Measurements from ENCODE around the gene SSBP3.

The SSBP3 gene

DNA sequence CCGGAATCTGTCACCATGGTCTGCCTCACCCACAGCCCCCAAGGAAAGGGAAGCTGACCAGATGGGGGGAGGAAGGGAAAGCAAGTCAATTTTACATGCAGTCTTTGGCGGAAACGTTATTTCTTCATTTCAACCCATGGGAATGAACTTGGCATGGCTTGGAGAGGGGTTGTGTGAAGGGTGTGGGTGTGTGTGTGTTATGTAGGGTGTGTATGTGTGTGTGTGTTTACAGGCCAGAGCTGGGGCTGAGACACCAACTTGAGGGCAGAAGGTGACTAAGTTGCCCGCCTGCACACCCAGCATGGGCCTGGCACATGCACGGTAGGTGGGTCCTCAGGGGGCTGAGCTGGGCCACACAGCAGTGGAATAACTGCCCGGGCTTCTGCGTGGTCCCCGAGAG is 141.1 kb downstream of the SSBP3 start:
- no peak for DNase-seq (ENCODE audit: low read depth)

GRCh38 chr1:54263601-54264226 is 142.5 kb downstream of the SSBP3 start:
- DNase-seq (ENCODE audit: low read depth) = no peak

DNA sequence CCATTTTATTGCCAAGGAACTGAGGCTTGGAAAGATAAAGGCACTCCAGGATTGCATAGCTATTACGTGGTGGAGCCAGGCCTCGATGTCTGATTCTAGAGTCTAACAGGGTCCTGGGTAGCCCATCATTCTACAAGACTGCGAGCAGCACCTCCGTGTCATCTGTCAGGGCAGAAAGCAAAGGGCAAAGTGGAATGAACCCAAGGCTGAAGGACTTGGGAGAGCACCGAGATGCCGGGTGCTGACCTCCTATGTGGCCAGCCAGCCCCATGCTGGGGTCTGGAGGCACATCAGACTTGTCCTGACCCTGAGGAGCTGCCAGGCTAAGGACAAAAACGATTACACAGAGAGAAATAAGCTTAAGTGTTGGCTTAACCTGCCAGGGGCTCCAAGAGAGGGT is 143.9 kb downstream of the SSBP3 start:
- no peak for DNase-seq (ENCODE audit: low read depth)

- DNase-seq (ENCODE audit: low read depth) = no peak
Measured at GRCh38 chr1:54260810-54261209, 145.4 kb downstream of the SSBP3 start.

- no peak for DNase-seq (ENCODE audit: low read depth)
Measured at GRCh38 chr1:54259546-54260140, 146.6 kb downstream of the SSBP3 start.

DNA sequence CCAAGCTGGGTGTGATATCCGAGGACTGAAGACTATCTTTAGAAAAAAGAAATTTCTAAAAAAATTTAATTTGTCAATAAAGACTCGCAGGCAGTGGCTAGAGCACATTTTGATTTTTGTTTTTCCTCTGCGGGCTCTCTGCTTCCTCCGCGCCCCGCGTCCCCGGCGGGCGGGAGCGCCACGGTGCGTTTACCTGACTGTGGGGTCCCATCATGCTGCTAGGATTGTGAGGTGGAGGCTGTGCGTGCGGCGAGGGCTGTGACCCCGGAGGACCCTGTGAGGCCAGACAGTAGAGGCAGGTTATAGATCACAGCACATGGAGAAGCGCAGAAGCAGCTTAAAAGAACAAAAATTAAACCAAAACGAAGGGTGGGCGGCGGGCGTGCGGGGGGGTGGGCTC is 148.3 kb downstream of the SSBP3 start:
- no peak for DNase-seq (ENCODE audit: low read depth)

DNA sequence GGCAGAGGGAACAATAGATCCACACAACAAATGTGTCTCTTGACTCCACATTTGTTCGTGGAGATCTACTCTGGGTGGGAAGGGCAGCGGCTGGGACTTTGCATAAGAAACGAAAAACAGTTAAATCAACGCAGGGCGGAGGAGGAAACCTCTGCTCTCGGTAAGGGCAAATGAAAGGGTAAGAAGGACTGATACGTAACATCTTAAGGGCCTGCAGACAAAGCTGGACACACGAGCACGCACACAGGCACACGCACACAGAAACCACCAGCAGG is 148.9 kb downstream of the SSBP3 start:
- no peak for DNase-seq (ENCODE audit: low read depth)

- no peak for DNase-seq (ENCODE audit: low read depth)
Measured at GRCh38 chr1:54256522-54257345, 149.5 kb downstream of the SSBP3 start.

DNA sequence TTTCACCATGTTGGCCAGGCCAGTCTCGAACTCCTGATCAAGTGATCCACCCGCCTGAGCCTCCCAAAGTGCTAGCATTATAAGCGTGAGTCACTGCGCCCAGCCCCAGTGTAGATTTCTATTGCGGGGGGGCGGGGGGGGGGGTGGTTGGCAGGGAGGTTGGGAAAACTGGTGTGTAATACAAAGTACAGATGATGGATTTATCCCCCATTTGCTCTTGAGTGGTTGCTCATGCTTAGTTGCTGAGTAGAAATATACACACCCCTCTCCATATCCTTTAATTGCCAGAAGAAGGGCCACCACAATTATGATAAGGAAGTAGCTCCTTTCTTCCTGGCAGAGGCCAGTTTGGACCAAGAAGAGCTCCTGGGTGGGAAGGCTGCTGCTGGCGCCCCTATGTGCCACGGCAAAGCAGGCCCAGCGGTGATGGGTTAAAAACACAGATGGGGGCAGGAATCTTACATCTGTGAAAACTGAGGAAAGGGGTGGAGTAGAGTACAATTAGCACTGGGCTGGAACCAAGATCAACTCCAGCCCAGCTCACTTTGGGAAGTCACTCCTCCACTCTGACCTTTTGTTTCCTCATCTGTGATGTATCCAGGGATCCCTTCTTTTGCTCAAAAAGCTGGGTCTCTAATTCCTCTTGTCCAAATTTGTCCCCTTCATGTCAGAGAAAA is 151.0 kb downstream of the SSBP3 start:
- DNase-seq (ENCODE audit: low read depth) = no peak

DNA sequence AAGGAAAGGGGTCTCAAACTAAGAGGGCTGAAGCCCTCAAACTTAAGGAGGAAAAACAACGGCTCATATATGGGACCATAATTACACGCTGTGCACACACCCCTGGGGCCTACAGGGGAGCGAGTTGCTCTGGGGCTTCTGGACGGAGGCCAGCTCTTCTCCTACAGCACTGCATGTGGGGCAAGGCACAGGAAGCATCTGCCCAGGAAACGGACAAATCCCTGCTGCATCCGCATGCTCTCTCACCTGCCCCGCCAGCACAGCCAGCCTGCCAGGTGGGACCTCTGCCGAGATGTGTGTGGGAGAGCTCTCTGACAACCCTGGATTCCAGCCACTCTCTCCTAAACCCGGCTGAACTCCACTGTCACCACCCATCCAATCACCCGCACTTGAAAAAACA is 152.1 kb downstream of the SSBP3 start:
- DNase-seq (ENCODE audit: low read depth) = no peak

GRCh38 chr1:54253480-54253879 is 152.7 kb downstream of the SSBP3 start:
- no peak for DNase-seq (ENCODE audit: low read depth)

- no peak for DNase-seq (ENCODE audit: low read depth)
Measured at GRCh38 chr1:54252371-54252936, 153.7 kb downstream of the SSBP3 start.

DNA sequence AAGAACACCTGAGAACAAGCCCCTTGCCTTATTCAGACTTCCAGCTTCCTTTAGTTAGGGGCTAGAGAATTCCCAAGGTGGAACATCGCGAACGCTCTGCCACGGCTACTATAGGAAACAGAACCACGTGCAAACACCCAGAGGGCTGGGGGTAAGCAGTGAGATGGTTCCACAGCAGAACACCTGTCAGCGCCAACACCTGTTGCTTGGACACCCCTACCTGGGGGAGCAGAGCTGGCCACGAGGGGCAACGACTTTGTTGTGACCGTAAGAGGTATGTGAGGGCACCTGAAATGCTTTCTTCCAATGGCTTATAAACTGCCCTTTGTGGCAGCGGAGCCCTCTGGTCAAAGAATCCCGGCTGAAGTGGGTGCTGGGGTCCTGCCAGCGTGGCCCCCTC is 155.5 kb downstream of the SSBP3 start:
- DNase-seq (ENCODE audit: low read depth) = no peak

- no peak for DNase-seq (ENCODE audit: low read depth)
Measured at GRCh38 chr1:54249819-54250435, 156.3 kb downstream of the SSBP3 start.

DNA sequence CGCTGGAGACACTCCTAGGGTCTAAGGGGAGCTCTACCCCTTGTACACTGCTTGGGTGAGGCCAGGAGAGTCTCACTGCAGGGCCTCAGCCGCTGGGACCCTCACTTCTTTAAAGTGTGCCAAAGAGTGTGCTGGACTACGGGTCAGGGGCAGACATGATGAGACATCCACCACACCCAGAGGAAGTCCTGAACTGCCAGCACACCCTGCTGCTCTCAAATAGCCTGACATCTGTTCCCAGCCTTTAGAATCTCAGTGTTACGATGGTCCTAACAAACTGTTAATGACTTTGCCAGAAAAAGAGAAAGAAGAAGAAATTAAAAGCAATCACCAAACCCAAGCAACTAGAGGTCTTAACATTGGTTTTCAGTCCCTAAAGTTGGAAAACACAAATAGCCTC is 157.2 kb downstream of the SSBP3 start:
- DNase-seq (ENCODE audit: low read depth) = no peak

DNA sequence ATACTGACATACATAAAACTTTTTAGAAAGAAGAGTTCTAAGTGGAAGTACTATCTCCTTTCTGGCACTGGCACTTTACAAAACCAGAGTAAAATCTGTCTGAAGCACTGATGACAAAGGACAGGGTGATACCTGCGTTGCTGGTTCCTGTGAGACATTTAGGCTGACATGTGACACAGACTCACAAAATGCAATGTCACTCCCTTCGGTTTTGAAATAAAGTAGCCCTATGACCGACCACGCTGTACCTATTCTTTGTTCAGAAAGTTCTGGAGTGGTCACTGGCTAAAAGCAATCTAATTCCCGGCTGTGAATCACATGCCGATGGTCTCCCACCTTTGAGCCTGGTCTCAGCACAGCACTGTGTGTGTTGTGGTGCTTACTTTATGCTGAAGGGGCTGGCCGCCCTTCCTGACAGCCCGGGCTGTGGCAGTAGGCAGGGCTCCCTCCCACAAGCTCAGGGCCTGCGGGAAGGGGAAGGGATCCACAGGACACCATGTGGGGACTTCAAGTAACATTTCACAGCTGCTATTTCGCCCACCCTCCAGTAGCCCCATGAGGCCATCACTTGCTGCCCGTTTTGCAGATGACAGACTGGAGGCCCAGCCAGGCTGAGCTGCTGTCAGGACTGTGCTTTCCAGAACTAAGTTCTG is 158.2 kb downstream of the SSBP3 start:
- no peak for DNase-seq (ENCODE audit: low read depth)

DNA sequence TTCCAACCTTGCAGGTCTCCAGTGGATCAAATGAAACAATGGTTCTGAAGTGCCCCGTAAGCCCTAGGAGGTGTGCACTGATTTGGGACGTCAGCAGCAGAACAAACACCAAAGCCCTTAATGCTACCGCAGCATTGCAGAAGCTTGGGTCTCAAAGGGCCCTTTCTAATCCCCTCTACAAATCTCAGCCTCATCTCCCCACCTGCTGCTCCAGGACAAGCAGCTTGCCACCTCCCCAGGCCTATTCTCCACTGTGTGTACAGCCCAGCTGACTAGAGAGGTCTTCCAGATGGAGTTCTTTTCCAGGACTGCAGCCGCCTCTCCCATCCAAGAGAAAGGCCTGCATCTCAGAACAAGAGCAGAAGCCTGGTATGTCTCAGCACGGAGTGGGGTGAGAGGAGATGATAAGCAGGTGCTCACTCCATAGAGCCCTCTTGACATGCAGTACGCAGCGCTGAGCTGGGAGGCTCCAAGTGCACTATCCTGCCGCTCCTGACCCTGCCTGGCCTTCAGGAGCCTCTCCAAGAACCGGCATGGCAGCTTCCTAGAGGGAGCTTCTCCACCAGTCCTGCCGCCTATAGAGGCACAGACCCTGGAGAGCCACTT is 160.0 kb downstream of the SSBP3 start:
- DNase-seq (ENCODE audit: low read depth) = no peak

DNA sequence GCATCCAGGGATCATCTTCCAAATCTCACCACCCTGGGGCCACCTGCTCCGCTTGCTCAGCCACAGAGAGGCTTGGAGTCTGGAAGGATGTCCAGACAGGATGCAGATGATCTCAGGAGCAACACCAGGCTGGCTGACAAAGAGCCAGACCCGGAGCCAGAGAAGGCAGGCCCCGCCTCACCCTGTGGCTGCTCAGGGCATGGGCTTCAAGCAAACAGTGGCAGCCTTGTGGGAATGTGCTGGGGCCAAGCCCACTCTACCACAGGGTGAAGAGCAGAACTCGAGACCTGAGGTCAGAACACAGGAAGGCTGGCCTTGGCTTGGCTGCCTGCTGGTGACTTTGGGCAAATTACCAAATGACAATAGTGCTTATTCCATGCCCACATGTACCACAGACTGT is 160.7 kb downstream of the SSBP3 start:
- no peak for DNase-seq (ENCODE audit: low read depth)

DNA sequence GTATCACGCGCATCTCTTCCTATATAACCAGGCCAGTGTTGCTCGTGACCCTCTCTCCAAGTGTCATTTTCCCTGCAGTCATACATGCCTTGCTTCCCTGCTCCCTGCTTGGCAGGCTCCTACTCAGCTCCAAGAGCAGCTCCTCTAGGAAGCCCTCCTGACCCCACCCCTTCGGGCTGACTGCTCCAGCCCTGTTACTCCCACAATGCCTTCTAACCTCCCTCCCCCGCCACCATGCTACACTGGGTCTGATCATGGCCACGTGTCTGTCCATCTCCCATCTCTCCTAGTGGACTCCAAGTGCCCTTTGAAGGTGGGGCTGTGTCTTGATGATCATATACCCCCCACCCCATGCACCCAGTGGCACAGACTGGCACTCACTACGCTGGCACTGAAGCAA is 161.5 kb downstream of the SSBP3 start:
- no peak for DNase-seq (ENCODE audit: low read depth)

DNA sequence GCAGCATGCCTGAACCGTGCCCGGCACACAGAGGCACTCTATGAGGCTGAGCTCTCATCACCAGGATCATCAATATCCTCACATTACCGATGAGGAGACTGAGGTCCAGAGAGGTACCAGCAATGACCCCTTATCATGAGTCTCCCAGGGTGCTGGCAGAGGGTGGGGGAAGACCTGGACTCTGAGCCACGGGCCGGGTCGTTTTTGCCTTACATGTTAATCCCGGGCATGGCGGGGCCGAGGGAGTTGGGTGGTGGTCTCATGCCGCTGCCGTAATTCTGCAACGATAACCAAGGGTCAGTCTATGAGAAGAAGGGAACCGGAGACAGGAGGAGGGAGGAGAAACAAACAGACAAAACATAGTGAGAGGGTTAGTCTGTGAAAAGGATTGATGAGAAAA is 163.2 kb downstream of the SSBP3 start:
- no peak for DNase-seq (ENCODE audit: low read depth)

GRCh38 chr1:54241364-54241763 is 164.8 kb downstream of the SSBP3 start:
- DNase-seq (ENCODE audit: low read depth) = no peak
